H1 (cell line): ENCODE data around the gene SRRM3. TPM values are rescaled to one million over a fixed set of nuclear protein-coding genes. Genes with fewer than 3 reads are reported as not detected.
A peak's percentile ranks its signal among the peaks of the same experiment; 100 is the strongest.

Experiments
- CTCF ChIA-PET: fragments of 300-600 bp; sonication (Branson Sonifier 250); formaldehyde crosslinking; loops from one replicate; lab custom pipeline; 2021; ENCODE audit not compliant: partially characterized antibody; lab: Charles Lee
- POLR2A ChIA-PET: fragments of 300-600 bp; sonication (Branson Sonifier 250); formaldehyde crosslinking; loops from one replicate; lab custom pipeline; 2021; ENCODE audit warnings: inconsistent platforms; ENCODE audit not compliant: partially characterized antibody; lab: Charles Lee
- DNase-seq, 2 experiments: peaks; one replicate each; pipeline versions ENCODE4 v3.0.0 to v3.0.0-alpha.2; 2010 to 2022; ENCODE audit warnings: low spot score in 2 of 2, low read depth in 1 of 2, mixed read lengths in 1 of 2
- FAIRE-seq: peaks from 2 replicates; lab custom pipeline; 2011; peaks lifted over from hg19 to GRCh38; lab: Jason Lieb, UNC
- H2AFZ ChIP-seq: 2 replicates; pipeline ENCODE4 v1.8.1; 2012; ENCODE audit warnings: low read length, inconsistent platforms
- H2AK5ac ChIP-seq: 2 replicates; pipeline ENCODE4 v1.6.1; 2013; ENCODE audit warnings: low read depth, low read length
- H2BK120ac ChIP-seq: replicated peaks from 2 replicates; pipeline ENCODE3; 2013; ENCODE audit warnings: low read depth, low read length, inconsistent platforms
- H2BK12ac ChIP-seq: 2 replicates; pipeline ENCODE4 v1.6.1; 2013; ENCODE audit warnings: low read depth, low read length
- H2BK15ac ChIP-seq: 2 replicates; pipeline ENCODE4 v1.6.1; 2013; ENCODE audit warnings: low read length
- H2BK20ac ChIP-seq: 2 replicates; pipeline ENCODE4 v1.6.1; 2013; ENCODE audit warnings: low read length
- H2BK5ac ChIP-seq: 2 replicates; pipeline ENCODE4 v1.6.1; 2013; ENCODE audit warnings: low read depth, low read length
- H3K14ac ChIP-seq: 2 replicates; pipeline ENCODE4 v1.6.1; 2013; ENCODE audit warnings: inconsistent platforms; ENCODE audit not compliant: insufficient read length
- H3K18ac ChIP-seq: 2 replicates; pipeline ENCODE4 v1.6.1; 2013; ENCODE audit warnings: low read length; ENCODE audit errors: extremely low read depth
- H3K23ac ChIP-seq: 2 replicates; pipeline ENCODE4 v1.6.1; 2013; ENCODE audit warnings: inconsistent platforms; ENCODE audit not compliant: insufficient read length
- H3K23me2 ChIP-seq: 2 replicates; pipeline ENCODE4 v1.6.1; 2013; ENCODE audit warnings: low read depth, low read length
- H3K27ac ChIP-seq: 2 replicates; pipeline ENCODE4 v1.6.1; 2011; ENCODE audit warnings: low read depth, low read length, inconsistent platforms
- H3K27me3 ChIP-seq, 4 experiments: replicated peaks in 1 of 4; 1 replicate in 1 of 4; 2 replicates in 3 of 4; pipeline versions ENCODE4 v1.6.1 to v1.8.1; 2011 to 2013; ENCODE audit warnings: low read length in 3 of 4, mild to moderate bottlenecking in 3 of 4, inconsistent platforms in 2 of 4, mixed read lengths in 2 of 4, moderate library complexity in 1 of 4; ENCODE audit not compliant: control insufficient read depth in 3 of 4, insufficient read depth in 3 of 4; ENCODE audit errors: extremely low read depth in 1 of 4
- H3K36me3 ChIP-seq, 4 experiments: 2 replicates each; pipeline versions ENCODE4 v1.6.1 to v1.8.1; 2011 to 2013; ENCODE audit warnings: mild to moderate bottlenecking in 4 of 4, low read length in 3 of 4, moderate library complexity in 2 of 4, control low read depth in 1 of 4, inconsistent platforms in 1 of 4; ENCODE audit not compliant: insufficient read depth in 4 of 4, control insufficient read depth in 2 of 4
- H3K4ac ChIP-seq: replicated peaks from 2 replicates; pipeline ENCODE3; 2013; ENCODE audit warnings: low read length, low read depth, mixed read lengths, inconsistent platforms; ENCODE audit not compliant: insufficient read length
- H3K4me1 ChIP-seq, 4 experiments: replicated peaks in 1 of 4; 1 replicate in 1 of 4; 2 replicates in 3 of 4; pipeline versions ENCODE4 v1.6.1 to v1.8.1; 2011 to 2013; ENCODE audit warnings: low read length in 3 of 4, inconsistent platforms in 2 of 4, mixed read lengths in 1 of 4; ENCODE audit not compliant: insufficient read depth in 4 of 4, control insufficient read depth in 3 of 4
- H3K4me2 ChIP-seq, 2 experiments: 2 replicates each; pipeline versions ENCODE4 v1.6.1 to v1.8.1; 2011 to 2013; ENCODE audit warnings: low read depth in 2 of 2, low read length in 2 of 2, control low read depth in 1 of 2, inconsistent platforms in 1 of 2, mild to moderate bottlenecking in 1 of 2; ENCODE audit not compliant: insufficient read depth in 1 of 2
- H3K4me3 ChIP-seq, 4 experiments: fragments of 200-600, 300-600 bp in 1 of 4; sonication (generic), shearing (Covaris generic), sonication (Bioruptor Twin) in 1 of 4; 2 replicates each; pipeline versions ENCODE4 v1.5.1 to v1.8.1; 2011 to 2016; ENCODE audit warnings: low read length in 4 of 4, low read depth in 3 of 4, control low read depth in 2 of 4, inconsistent platforms in 2 of 4, mild to moderate bottlenecking in 2 of 4, mixed read lengths in 1 of 4, moderate library complexity in 1 of 4; ENCODE audit not compliant: insufficient read depth in 2 of 4; ENCODE audit errors: extremely low read depth in 1 of 4
- H3K56ac ChIP-seq: replicated peaks from 2 replicates; pipeline ENCODE3; 2013; ENCODE audit warnings: low read depth, mild to moderate bottlenecking, mixed read lengths, low read length, inconsistent platforms; ENCODE audit not compliant: insufficient read length
- H3K79me1 ChIP-seq: 2 replicates; pipeline ENCODE4 v1.6.1; 2013; ENCODE audit warnings: low read depth, low read length, control low read depth
- H3K79me2 ChIP-seq, 2 experiments: 2 replicates each; pipeline versions ENCODE4 v1.6.1 to v1.8.1; 2012 to 2013; ENCODE audit warnings: low read length in 2 of 2, mild to moderate bottlenecking in 2 of 2, inconsistent platforms in 1 of 2; ENCODE audit not compliant: insufficient read depth in 2 of 2, control insufficient read depth in 1 of 2
- H3K9ac ChIP-seq, 4 experiments: replicated peaks in 1 of 4; 1 replicate in 1 of 4; 2 replicates in 3 of 4; pipeline versions ENCODE4 v1.6.1 to v1.8.1; 2011 to 2013; ENCODE audit warnings: low read depth in 3 of 4, low read length in 3 of 4, control low read depth in 2 of 4, mild to moderate bottlenecking in 2 of 4, moderate library complexity in 2 of 4, inconsistent platforms in 1 of 4; ENCODE audit errors: extremely low read depth in 1 of 4
- H3K9me3 ChIP-seq, 2 experiments: 2 replicates each; pipeline versions ENCODE4 v1.6.1 to v1.8.1; 2012 to 2013; ENCODE audit warnings: mild to moderate bottlenecking in 2 of 2, moderate library complexity in 2 of 2, control low read depth in 1 of 2, inconsistent platforms in 1 of 2, low read depth in 1 of 2, low read length in 1 of 2, mixed read lengths in 1 of 2; ENCODE audit not compliant: insufficient read depth in 2 of 2
- H4K20me1 ChIP-seq, 2 experiments: replicated peaks in 1 of 2; 2 replicates each; pipeline versions ENCODE3 to v1.8.1; 2011 to 2013; ENCODE audit warnings: inconsistent platforms in 2 of 2, low read length in 2 of 2, mild to moderate bottlenecking in 1 of 2; ENCODE audit not compliant: insufficient read depth in 2 of 2, control insufficient read depth in 1 of 2
- H4K5ac ChIP-seq: 2 replicates; pipeline ENCODE4 v1.6.1; 2013; ENCODE audit warnings: low read length, low read depth, mixed read lengths, inconsistent platforms; ENCODE audit not compliant: insufficient read length
- H4K8ac ChIP-seq: 2 replicates; pipeline ENCODE4 v1.8.0; 2013; ENCODE audit warnings: mild to moderate bottlenecking, moderate library complexity, low read length, inconsistent platforms; ENCODE audit not compliant: insufficient read depth; ENCODE audit errors: extremely low read depth
- H4K91ac ChIP-seq: replicated peaks from 2 replicates; pipeline ENCODE3; 2013; ENCODE audit warnings: low read length, mixed read lengths, inconsistent platforms; ENCODE audit not compliant: insufficient read length
- ATF3 ChIP-seq: IDR thresholded peaks from 2 replicates; pipeline ENCODE4 v1.6.1; 2011; ENCODE audit warnings: low read depth, mild to moderate bottlenecking, low read length; ENCODE audit not compliant: insufficient read depth
- CBX5 ChIP-seq: fragments of 300-800, 300-1000 bp; sonication (generic); IDR thresholded peaks from 2 replicates; pipeline ENCODE4 v1.7.1; 2016; ENCODE audit warnings: antibody characterized with exemption, low read length, low read depth
- CTCF ChIP-seq, 3 experiments: IDR thresholded peaks; 1 replicate in 2 of 3; 2 replicates in 1 of 3; pipeline versions ENCODE4 v1.5.1 to v1.6.1; 2011; ENCODE audit warnings: low read length in 3 of 3, mild to moderate bottlenecking in 3 of 3, inconsistent platforms in 2 of 3, low read depth in 1 of 3, moderate library complexity in 1 of 3; ENCODE audit not compliant: insufficient read depth in 1 of 3; ENCODE audit errors: control extremely low read depth in 1 of 3
- KDM1A ChIP-seq: fragments of 200-600, 300-600 bp; sonication (generic); IDR thresholded peaks from 2 replicates; pipeline ENCODE4 v1.7.1; 2016; ENCODE audit warnings: mild to moderate bottlenecking, low read length, borderline replicate concordance
- MAFK ChIP-seq: IDR thresholded peaks from 2 replicates; pipeline ENCODE4 v1.6.1; 2012; ENCODE audit warnings: low read depth, mild to moderate bottlenecking, improper control_type of control experiment, low read length
- PHF8 ChIP-seq: fragments of 200-600 bp; sonication (generic); conservative IDR thresholded peaks from 2 replicates; pipeline ENCODE4 v1.7.1; 2012; ENCODE audit warnings: low read depth, mild to moderate bottlenecking, inconsistent platforms, low read length, moderate library complexity
- RBBP5 ChIP-seq: IDR thresholded peaks from 2 replicates; pipeline ENCODE4 v1.7.1; 2012; ENCODE audit warnings: low read depth, mild to moderate bottlenecking, inconsistent platforms, low read length, moderate library complexity, borderline replicate concordance
- SAP30 ChIP-seq: fragments of 300-600 bp; sonication (generic); IDR thresholded peaks from 2 replicates; pipeline ENCODE4 v1.7.1; 2012; ENCODE audit warnings: low read length, moderate library complexity, mild to moderate bottlenecking, inconsistent platforms; ENCODE audit not compliant: insufficient read depth, insufficient replicate concordance
- SP2 ChIP-seq: IDR thresholded peaks from 2 replicates; pipeline ENCODE4 v1.6.1; 2012; ENCODE audit warnings: mild to moderate bottlenecking, low read length, inconsistent platforms
- YY1 ChIP-seq: IDR thresholded peaks from 2 replicates; pipeline ENCODE4 v1.6.1; 2011; ENCODE audit warnings: low read depth, mild to moderate bottlenecking, low read length
- WGBS, 2 experiments: shearing (Covaris generic) in 1 of 2; methylation state at CpG; one replicate each; pipeline versions ENCODE4 v1.1.6 to v1.1.7; 2013 to 2015; ENCODE audit warnings: low lambda C conversion rate in 2 of 2, mixed read lengths in 2 of 2, inconsistent platforms in 1 of 2, low coverage in 1 of 2, missing lambda C conversion rate in 1 of 2; ENCODE audit not compliant: insufficient replicate concordance in 2 of 2, insufficient coverage in 1 of 2, insufficient read length in 1 of 2; ENCODE audit errors: extremely low coverage in 1 of 2, missing lambda C conversion rate in 1 of 2; 5-methylcytosine and 5-hydroxymethylcytosine counted together
- polyA plus RNA-seq, 7 experiments: library from polyadenylated mRNA; depleted of rRNA in 3 of 7; stranded (reverse) in 5 of 7; unstranded in 2 of 7; fragments of >200 nt in 5 of 7; fragments of 200-250 nt in 2 of 7; gene quantifications; 1 replicate in 5 of 7; 2 replicates in 1 of 7; 4 replicates in 1 of 7; pipeline versions ENCODE4 v1.2.1 to v1.2.3, GENCODE V29; 2011 to 2013; ENCODE audit warnings: missing spikeins in 2 of 7, mixed read lengths in 2 of 7
- total RNA-seq: library from RNA; stranded (reverse); fragmentation: NEBNext Ultra II Directional; extraction: Animal tissue kit (Norgen Biotek cat#: 25700); gene quantifications from 2 replicates; pipeline ENCODE4 v1.2.1, GENCODE V29; 2021

The SRRM3 gene
- total and polyA plus RNA-seq, 2 of the 8 experiments (the other 6 are each of a cell fraction or from before 2014, with no cell fraction given), result 10.4 to 17.4 TPM

- FAIRE-seq (no peak), DNase-seq (no peak)
- H4K5ac ChIP-seq, result no peak overlapping the region
- H4K8ac ChIP-seq, result no peak overlapping the region; the same call in 1 of the 2 replicates
- H3K4ac ChIP-seq, result no peak overlapping the region
- no peak overlapping the region for H2BK120ac ChIP-seq
- peak overlapping the region; percentile 1; the same call in 1 of the 2 replicates for H2BK5ac ChIP-seq
- no peaks in the 10 kb centered on the region for H3K79me2 ChIP-seq
- whole genome bisulfite sequencing, 2 experiments, result 72% methylated on average over 4 of the region's 4 CpGs; no CpG with 5 or more reads in 1 of the 2 experiments
- peaks cover 4% of the 10 kb centered on the region; the same call in 1 of the 2 replicates for H3K23me2 ChIP-seq
- no peak overlapping the region for H3K14ac ChIP-seq
- peaks cover 3 to 29% (median 18%) of the 10 kb centered on the region in 4 experiments for H3K4me1 ChIP-seq
- POLR2A ChIA-PET, result interaction anchor here (0.7 to 3.3 kb wide), 9 partner anchors 19 to 187 kb away, joined by 3 to 15 read pairs (median 4); no protein-coding TSS in a partner anchor
- H2BK20ac ChIP-seq, result no peak overlapping the region
- H3K4me3 ChIP-seq, result no peak overlapping the region
- H3K79me1 ChIP-seq, result no peaks in the 10 kb centered on the region; the same call in 1 of the 2 replicates
- no peaks in the 10 kb centered on the region for H4K20me1 ChIP-seq
- H2BK12ac ChIP-seq, result peak overlapping the region; percentile 82; the same call in 1 of the 2 replicates
- peaks cover 0 to 3% (median 0%) of the 10 kb centered on the region in 4 experiments; a peak in 2 of 8 replicates for H3K36me3 ChIP-seq
- peaks cover 0 to 3% (median 1%) of the 10 kb centered on the region in 4 experiments; a peak in 2 of 7 replicates for H3K27me3 ChIP-seq
- H3K4me2 ChIP-seq, result peak overlapping the region; percentile 11 to 20; a peak in 3 of 4 replicates
- CTCF ChIA-PET, result interaction anchor here (0.6 to 5.7 kb wide), 30 partner anchors 9 to 395 kb away, joined by 3 to 125 read pairs (median 12); partner anchors contain the start of gene SRRM3
- no peak overlapping the region for H2AK5ac ChIP-seq
- no peak overlapping the region for H2BK15ac ChIP-seq
- no peaks in the 10 kb centered on the region for H3K9me3 ChIP-seq
- no peak overlapping the region for H4K91ac ChIP-seq
- H3K18ac ChIP-seq, result no peak overlapping the region
- no peak overlapping the region for H3K56ac ChIP-seq
- no peak overlapping the region for H3K27ac ChIP-seq
- H2AFZ ChIP-seq, result no peak overlapping the region
- H3K23ac ChIP-seq, result no peak overlapping the region
- no peak overlapping the region for H3K9ac ChIP-seq
- no peak for TF ChIP-seq SAP30
- TF ChIP-seq KDM1A, result no peak
- no peak for TF ChIP-seq ATF3
- no peak for TF ChIP-seq PHF8
- TF ChIP-seq RBBP5, result no peak
- no peak for TF ChIP-seq CBX5
- TF ChIP-seq MAFK, result no peak
- no peak for TF ChIP-seq SP2
- TF ChIP-seq YY1, result no peak
- no peak for TF ChIP-seq CTCF (IDR thresholded peaks at IDR 0.05; ENCODE audit: control extremely low read depth in 1 of 3, insufficient read depth in 1 of 3, low read depth in 1 of 3, low read length in 3 of 3)
These were observed 60.2 kb downstream of the SRRM3 start for GRCh38 chr7:76261931-76262330.
